ENCODE data around the gene FAS.

Gene FAS

GRCh38 chr10:88990384-88991160 lies at the start of gene FAS:
Gene FAS (plus strand): TSS chr10:88990798. CDS start chr10:88990877, 79 bp downstream.
- DNase-seq, result peak; percentile 79

- no peak for DNase-seq
These were observed 49.6 kb upstream of the FAS start for GRCh38 chr10:88941026-88941425.

- no peak for DNase-seq
These were observed 46.8 kb upstream of the FAS start for GRCh38 chr10:88943778-88944177.

GRCh38 chr10:88944813-88945212 lies 45.8 kb upstream of the FAS start:
- no peak for DNase-seq

GRCh38 chr10:88946200-88946599 lies 44.4 kb upstream of the FAS start:
- DNase-seq, result no peak

- no peak for DNase-seq
These were observed 43.5 kb upstream of the FAS start for GRCh38 chr10:88946965-88947590.

- no peak for DNase-seq
These were observed 41.5 kb upstream of the FAS start for GRCh38 chr10:88949051-88949450.

GRCh38 chr10:88949912-88950837 lies 40.4 kb upstream of the FAS start:
- no peak for DNase-seq

- DNase-seq, result no peak
These were observed 37.9 kb upstream of the FAS start, which contains the start of gene ACTA2 for GRCh38 chr10:88952647-88953111. Gene ACTA2 (minus strand): TSS chr10:88952773. CDS start chr10:88948930, 3,843 bp downstream.

GRCh38 chr10:88953662-88954061 lies 36.9 kb upstream of the FAS start:
- DNase-seq, result no peak

- DNase-seq, result no peak
These were observed 36.0 kb upstream of the FAS start for GRCh38 chr10:88954458-88955083.

- DNase-seq, result no peak
These were observed 33.2 kb upstream of the FAS start for GRCh38 chr10:88957381-88957780.

- no peak for DNase-seq
These were observed 31.9 kb upstream of the FAS start for GRCh38 chr10:88958721-88959120.

- no peak for DNase-seq
These were observed 29.8 kb upstream of the FAS start for GRCh38 chr10:88960802-88961201.

- DNase-seq, result no peak
These were observed 29.3 kb upstream of the FAS start for GRCh38 chr10:88961266-88961665.

- DNase-seq, result no peak
These were observed 28.3 kb upstream of the FAS start for GRCh38 chr10:88962336-88962735.

GRCh38 chr10:88963318-88963717 lies 27.3 kb upstream of the FAS start:
- DNase-seq, result no peak

- DNase-seq, result no peak
These were observed 26.2 kb upstream of the FAS start for GRCh38 chr10:88964360-88964759.

- no peak for DNase-seq
These were observed 25.7 kb upstream of the FAS start for GRCh38 chr10:88964869-88965415.

GRCh38 chr10:88966797-88967196 lies 23.8 kb upstream of the FAS start:
- no peak for DNase-seq

GRCh38 chr10:88968391-88968790 lies 22.2 kb upstream of the FAS start:
- DNase-seq, result no peak
